Measurements from ENCODE around the gene DOCK6.
"Not testable (repeated sequence)": the region's sequence is repeated elsewhere in the genome, so short reads cannot be mapped to it uniquely, and the experiment has no call there.

GRCh38 chr19:11180975-11181374 lies 81.3 kb downstream of the DOCK6 start:
- not testable (repeated sequence) for TF ChIP-seq MAX, USF1 (CRISPR knock-in tag; IDR thresholded peaks at IDR 0.05)

Measured in WTC11 (cell line).